HL-60 (cell line): ENCODE data around the gene KRT2.

Experiments
- CTCF ChIP-seq: IDR thresholded peaks from one replicate; pipeline ENCODE4 v1.5.1; 2011; ENCODE audit warnings: low read length, control low read depth, inconsistent platforms; ENCODE audit not compliant: insufficient read depth
- REST ChIP-seq: IDR thresholded peaks from 2 replicates; pipeline ENCODE4 v1.6.1; 2012; ENCODE audit warnings: low read depth; ENCODE audit not compliant: insufficient replicate concordance

GRCh38 chr12:52684431-52684830 lies 32.4 kb upstream of the KRT2 start:
- TF ChIP-seq CTCF (no peak), REST (no peak)
